ENCODE data around the gene SLC35F4.

- TF ChIP-seq POLR2AphosphoS5 (IDR thresholded peaks at IDR 0.05; ENCODE audit: low read depth, low read length) (no peak), TAF1 (IDR thresholded peaks at IDR 0.05; ENCODE audit: borderline replicate concordance, insufficient read depth, low read length) (no peak), REST (IDR thresholded peaks at IDR 0.05; ENCODE audit: insufficient read depth in 1 of 2, low read depth in 2 of 2, low read length in 2 of 2) (no peak), SIN3A (IDR thresholded peaks at IDR 0.05; ENCODE audit: borderline replicate concordance, insufficient read depth, low read length) (no peak)
These were observed 111.4 kb downstream of the SLC35F4 start for GRCh38 chr14:57754527-57754926.

All from PFSK-1 (cell line).